Amygdala (tissue), 56 donors: ENCODE measurements around the gene CEP104.

ENCODE experiments used
- DNase-seq, 56 donors: peaks; one replicate each; lab custom pipeline; 2025; lab: John Stamatoyannopoulos, UW

The CEP104 gene

GRCh38 chr1:3856923-3857790 is at the start of gene CEP104, which contains the start of gene DFFB:
Gene CEP104 (minus strand): TSS chr1:3857211. CDS start chr1:3852407, 4,804 bp downstream.
Gene DFFB (plus strand): TSS chr1:3857476. CDS start chr1:3857604, 128 bp downstream.
- DNase-seq, result peak; percentile 58 to 98 (median 78)

DNA sequence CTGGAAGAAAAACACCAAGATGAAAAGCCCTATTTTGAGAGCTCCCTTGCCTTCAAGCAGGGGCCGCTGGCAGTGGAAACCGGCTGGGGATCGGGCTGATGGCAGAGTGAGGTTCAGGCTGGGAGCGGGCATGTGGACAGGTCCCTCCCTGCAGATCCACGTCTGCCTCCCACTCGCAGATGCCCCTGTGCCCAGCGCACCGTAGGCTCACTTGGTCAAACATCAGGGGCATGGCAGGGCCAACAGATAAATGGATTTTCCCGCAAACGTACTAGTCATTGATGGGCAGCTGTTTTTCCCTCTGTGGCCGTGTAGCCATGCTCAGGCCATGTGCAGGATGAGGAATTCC is 49.6 kb upstream of the CEP104 start:
- no peak for DNase-seq

DNA sequence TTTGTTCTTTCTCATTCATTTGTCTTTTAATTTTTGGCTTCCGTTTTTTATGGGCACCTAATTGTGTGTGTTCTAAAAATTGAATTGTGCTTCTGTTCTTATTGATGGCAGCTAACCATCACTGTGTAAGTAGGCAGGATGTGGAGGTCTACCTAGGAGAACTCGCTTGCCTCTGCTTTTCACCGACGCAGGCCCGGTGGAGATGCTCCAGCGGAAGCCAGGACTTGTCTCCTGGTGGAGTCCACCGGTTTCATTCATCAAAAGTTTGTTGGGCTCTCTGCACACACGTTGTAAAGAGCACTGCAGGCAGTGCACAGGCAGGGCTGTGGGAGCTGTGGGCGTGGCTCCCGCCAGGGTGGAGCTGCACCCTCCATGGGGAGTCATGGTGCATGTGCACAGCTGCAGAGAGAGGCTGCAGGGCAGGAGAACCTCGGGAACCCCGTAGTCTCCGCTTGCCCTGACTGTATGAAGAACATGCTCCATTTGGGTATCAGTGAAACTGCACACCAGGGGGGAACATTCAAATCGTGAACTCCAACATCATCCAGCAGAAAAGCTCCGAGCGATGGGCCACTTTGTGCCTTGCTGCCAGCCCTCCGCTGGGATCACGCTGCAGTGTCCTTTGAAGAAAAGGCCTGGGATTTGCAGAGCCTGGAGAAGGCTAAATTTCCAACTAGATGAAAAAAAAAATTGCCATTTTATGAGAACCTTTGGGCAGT is 49.1 kb upstream of the CEP104 start:
- DNase-seq, result no peak

DNA sequence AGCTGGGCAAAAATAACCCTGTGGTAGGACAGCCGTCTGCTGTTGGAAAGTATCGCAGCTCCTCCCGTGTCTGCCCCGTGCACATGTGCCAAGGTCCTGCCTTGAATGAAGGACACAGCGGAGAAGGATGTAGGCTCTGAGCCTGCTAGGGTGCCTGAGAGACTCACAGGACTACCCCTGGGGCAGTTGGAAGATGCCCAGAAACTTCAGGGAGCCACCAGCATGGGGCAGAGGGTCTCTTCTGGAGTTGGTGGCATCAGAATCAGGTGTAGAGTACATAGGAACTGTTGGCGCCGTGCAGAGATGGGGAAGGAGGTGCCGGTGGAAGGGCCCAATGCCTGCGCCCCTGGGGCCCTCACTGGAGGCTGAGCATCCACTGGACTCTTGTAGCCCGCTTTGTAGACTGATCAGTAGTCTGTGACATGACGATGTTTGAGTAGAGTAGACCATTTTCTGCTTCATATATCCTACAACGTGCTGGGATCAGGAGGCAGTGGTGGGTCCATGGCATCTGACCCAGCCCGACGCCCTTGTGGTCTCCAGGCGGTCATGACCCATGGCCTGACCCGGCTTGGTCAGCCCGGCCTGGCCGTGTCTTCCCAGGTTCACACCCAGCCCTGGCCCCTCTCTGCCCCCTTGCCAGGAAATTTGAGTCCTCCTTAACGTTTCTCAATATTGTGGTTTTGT is 48.4 kb upstream of the CEP104 start:
- DNase-seq, result no peak

- DNase-seq, result no peak
Observed at GRCh38 chr1:3904843-3905185, 47.8 kb upstream of the CEP104 start.

- no peak for DNase-seq
Observed at GRCh38 chr1:3904006-3904842, 47.2 kb upstream of the CEP104 start.

GRCh38 chr1:3903141-3904005 is 46.4 kb upstream of the CEP104 start:
- no peak for DNase-seq

DNA sequence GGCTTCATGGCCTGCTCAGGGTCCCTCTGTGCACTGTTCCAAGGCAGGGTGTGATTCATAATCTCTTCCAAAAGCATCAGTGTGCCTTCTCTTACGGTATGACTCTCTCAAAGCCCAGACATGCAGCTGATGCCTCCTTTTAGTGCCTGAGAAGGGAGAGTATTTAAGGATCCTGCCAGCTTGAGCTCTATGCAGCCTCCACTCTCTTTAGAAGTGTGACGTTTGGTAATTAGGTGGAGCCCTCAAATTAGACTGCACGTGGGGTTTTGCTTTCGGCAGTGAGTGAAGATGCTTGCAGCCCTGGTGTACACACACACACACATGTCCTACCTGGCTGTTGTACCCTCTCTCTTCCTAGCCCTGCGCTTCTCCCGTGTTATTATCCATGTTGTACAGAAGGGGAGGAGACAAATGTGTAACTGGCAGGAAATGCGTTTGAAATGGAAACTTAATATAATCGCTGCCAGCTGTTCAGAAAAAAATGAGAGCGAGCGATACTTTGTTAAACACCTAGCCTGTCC is 45.6 kb upstream of the CEP104 start:
- DNase-seq, result peak in 1 of 56 donors; percentile 31

DNA sequence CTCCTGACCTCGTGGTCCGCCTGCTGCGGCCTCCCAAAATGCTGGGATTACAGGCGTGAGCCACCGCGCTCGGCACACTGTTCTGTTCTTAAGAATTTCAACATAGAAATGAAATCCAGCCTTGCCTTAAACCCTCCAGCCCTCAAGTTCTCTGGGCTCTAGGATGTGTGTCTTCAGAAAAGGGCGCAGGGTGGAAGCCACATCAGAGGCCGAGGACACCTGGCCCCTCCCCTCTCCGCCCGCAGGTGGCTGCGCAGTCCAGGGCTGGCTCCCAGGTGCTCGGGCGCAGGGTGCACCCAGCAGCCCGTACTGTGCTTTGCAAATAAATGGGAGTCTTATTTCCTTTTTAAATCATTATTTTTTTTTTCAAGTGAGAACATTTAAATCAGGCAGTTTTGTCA is 45.1 kb upstream of the CEP104 start:
- no peak for DNase-seq

DNA sequence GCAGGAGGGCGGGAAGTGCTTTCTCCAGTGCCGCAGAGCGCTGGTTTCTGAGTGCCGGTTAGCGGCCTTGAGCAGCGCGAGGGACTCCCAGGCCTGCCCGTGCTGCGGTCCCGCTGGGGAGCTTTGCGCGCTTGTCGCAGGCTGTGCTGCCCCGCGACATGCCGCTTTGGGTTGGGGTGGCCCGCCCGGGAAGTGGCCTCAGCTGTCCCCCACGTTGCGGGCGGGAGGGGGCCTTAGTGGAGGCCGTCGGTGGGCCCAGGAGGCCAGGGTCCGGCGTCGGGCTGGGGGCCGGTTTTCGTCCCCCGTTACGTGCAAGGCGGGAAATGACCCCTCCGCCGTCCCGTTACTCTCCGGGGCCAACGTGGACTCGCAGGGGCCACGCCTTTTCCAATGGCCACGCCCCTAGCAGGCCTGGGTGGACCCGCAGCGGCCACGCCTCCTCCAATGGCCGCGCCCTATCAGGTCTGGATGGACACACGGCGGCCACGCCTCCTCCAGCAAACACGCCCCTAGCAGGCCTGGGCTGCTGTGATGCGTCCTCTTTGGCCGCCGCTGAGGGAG is 44.0 kb upstream of the CEP104 start:
- DNase-seq, result peak; percentile 31 to 98 (median 91)

DNA sequence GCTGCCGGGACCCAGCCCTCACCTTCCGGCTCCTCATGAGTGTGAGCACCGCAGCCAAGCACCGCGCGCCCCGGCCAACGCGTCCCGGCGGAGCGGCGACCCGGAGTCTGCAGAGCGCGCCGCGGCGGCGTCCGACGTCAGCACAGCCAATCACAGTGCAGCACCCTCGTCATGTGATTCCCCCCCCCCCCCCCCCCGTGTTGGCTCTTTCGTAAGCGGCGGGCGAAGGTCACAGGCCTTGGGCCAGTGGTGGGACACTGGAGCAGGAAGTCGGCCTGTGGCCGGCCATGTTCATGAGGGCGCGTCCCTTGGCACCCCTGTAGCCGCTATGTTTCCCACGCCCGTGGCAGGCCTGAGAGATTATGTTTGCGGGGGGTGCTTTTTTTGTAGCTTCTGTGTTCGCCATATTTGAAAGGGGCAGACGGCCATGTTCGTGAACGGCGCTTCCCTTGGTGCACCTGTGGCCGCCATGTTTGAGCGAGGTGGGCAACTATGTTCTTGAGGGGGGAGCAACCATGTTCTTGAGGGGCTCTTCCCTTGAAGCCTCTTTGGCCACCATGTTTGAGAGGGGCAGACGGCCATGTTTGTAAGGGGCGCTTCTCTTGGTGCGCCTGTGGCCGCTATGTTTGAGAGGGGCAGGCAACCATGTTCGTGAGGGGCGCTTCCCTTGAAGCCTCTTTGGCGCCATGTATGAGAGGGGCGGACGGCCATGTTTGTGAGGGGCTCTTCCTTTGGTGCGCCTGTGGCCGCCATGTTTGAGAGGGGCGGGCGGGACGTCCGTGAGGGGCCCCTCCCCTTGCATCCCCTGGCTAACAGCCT is 43.3 kb upstream of the CEP104 start, which contains the start of gene C1orf174:
Gene C1orf174 (minus strand): TSS at position 123 of the 819 bp plus-strand sequence. CDS start 86 bp downstream, at position 37.
- peak; percentile 88 to 100 (median 98) for DNase-seq

DNA sequence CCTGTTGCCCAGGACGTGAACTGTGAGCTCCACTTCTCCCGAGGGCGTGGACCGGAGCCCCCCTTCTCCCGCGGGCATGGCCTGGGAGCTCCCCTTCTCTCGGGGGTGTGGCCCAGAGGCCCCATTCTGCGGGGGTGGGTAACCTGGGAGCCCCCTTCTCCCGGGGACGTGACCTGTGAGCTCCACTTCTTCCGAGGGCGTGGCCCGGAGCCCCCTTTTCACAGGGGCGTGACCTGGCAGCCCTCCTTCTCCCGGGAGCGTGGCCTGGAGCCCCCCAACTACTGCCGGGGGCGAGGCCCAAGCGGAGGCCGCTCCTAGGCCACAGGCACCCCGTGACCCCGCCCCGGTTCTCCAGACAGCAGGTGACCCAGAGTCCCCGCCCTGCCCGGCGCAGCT is 42.7 kb upstream of the CEP104 start:
- no peak for DNase-seq

DNA sequence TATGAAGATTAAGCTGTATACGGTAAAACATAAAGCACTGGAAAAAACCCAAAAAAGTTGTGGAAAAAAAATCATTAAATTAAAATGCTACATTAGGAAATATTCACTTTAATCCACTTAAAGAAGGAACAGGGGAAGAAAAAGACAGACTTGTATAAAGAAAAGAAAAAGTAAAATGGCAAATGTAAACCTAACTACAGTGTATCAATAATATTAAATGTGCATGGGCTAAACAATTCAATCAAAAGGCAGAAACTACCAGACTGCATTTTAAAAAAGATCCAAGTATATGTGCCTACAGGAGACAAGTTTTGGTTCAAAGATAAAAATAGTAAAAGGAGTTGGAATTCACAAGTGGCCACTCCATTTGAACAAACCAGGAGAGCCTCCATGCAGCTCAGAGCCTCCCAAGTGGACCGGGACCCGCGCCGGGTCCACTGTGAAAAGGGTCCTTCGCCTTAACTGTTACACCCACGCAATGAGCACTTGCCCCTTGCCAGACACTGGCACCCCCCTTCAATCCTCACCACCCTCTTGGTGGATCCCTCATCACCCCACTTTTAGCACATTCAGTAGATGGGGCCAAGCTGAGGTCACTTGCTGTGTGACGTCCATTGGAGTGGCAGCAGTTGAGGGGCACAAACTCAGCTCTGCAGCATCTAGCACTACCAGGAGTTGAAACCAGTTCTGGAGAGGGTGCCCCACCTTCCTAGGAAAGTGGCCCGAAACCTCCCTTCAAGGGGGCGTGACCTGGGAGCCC is 42.2 kb upstream of the CEP104 start:
- DNase-seq, result no peak

DNA sequence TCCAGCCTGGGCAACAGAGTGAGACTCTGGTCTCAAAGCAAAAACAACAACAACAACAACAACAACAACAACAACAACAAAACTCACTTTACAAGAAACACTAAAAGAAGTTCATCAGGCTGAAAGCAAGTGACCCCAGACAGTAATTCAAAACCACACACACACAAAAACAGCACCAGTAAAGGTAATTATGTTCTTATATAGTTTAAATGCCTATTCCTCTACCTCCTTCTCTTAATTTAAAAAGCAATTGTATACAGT is 41.4 kb upstream of the CEP104 start:
- DNase-seq, result no peak

- DNase-seq, result no peak
Observed at GRCh38 chr1:3896396-3897000, 39.5 kb upstream of the CEP104 start.

- no peak for DNase-seq
Observed at GRCh38 chr1:3895951-3896325, 38.9 kb upstream of the CEP104 start.
